DND-41 (cell line): ENCODE results near the gene WFDC9.

Source experiments
- EZH2 ChIP-seq: IDR thresholded peaks from 3 replicates; pipeline ENCODE4 v1.6.1; 2012; ENCODE audit warnings: borderline replicate concordance, low read depth, mild to moderate bottlenecking, moderate library complexity, low read length, inconsistent platforms; ENCODE audit not compliant: severe bottlenecking
- TF ChIP-seq, protein P1 (sequence below): IDR thresholded peaks from 2 replicates; pipeline ENCODE4 v1.5.1; 2012; ENCODE audit warnings: borderline replicate concordance, low read length, moderate library complexity, mild to moderate bottlenecking; ENCODE audit not compliant: poor library complexity, severe bottlenecking; ENCODE audit errors: extremely low read depth

DNA sequence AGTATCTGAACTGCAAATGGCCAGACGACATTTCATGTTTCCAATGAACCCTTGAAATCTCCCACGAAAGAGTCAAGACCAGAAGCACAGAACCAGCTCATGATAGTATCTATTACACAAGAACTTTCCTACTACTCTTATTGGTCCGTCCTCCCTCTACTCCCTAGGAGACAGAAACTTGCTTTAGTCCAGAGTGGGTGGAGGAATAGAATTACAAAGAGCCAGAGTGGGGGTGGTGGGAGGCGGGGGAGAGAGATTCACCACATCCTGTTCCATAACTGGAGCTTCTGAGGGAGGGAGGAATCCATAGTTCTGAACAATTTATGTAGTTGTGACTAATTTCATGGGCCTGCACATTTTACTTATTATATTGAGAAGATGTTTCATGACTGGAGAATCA lies 20.0 kb downstream of the WFDC9 start:
- TF ChIP-seq, protein P1, sequence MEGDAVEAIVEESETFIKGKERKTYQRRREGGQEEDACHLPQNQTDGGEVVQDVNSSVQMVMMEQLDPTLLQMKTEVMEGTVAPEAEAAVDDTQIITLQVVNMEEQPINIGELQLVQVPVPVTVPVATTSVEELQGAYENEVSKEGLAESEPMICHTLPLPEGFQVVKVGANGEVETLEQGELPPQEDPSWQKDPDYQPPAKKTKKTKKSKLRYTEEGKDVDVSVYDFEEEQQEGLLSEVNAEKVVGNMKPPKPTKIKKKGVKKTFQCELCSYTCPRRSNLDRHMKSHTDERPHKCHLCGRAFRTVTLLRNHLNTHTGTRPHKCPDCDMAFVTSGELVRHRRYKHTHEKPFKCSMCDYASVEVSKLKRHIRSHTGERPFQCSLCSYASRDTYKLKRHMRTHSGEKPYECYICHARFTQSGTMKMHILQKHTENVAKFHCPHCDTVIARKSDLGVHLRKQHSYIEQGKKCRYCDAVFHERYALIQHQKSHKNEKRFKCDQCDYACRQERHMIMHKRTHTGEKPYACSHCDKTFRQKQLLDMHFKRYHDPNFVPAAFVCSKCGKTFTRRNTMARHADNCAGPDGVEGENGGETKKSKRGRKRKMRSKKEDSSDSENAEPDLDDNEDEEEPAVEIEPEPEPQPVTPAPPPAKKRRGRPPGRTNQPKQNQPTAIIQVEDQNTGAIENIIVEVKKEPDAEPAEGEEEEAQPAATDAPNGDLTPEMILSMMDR, result no peak
- TF ChIP-seq EZH2, result no peak
